NCI-H1930 (cell line): ENCODE data around the gene HSFY2.
"Not testable (repeated sequence)": the region's sequence is repeated elsewhere in the genome, so short reads cannot be mapped to it uniquely, and the experiment has no call there.

Experiments used
- DNase-seq, 2 experiments: peaks; one replicate each; lab custom pipeline; 2025; lab: John Stamatoyannopoulos, UW

HSFY2 gene

GRCh38 chrY:18773635-18774034 lies at the start of gene HSFY2:
Gene HSFY2 (minus strand): TSS chrY:18773735. CDS start chrY:18773618, 117 bp downstream.
- not testable (repeated sequence) for DNase-seq

- not testable (repeated sequence) for DNase-seq
These were observed 42.2 kb upstream of the HSFY2 start for GRCh38 chrY:18815751-18816150.

GRCh38 chrY:18788757-18789406 lies 15.3 kb upstream of the HSFY2 start:
- not testable (repeated sequence) for DNase-seq

- DNase-seq, result not testable (repeated sequence)
These were observed 19.5 kb downstream of the HSFY2 start for GRCh38 chrY:18754077-18754476.

GRCh38 chrY:18753133-18753815 lies 20.3 kb downstream of the HSFY2 start:
- DNase-seq, result not testable (repeated sequence)

GRCh38 chrY:18723714-18724113 lies 49.8 kb downstream of the HSFY2 start:
- not testable (repeated sequence) for DNase-seq
